Breast epithelium (tissue), 3 donors: ENCODE results near the gene CTTN.

Experiments used
- CTCF ChIP-seq, 3 donors: fragments of 450-650 bp; IDR thresholded peaks; one replicate each; pipeline ENCODE4 v1.5.1; 2016 to 2017; ENCODE audit warnings: antibody characterized with exemption in 3 of 3, mild to moderate bottlenecking in 3 of 3, moderate library complexity in 3 of 3
- POLR2A ChIP-seq: fragments of 450-650 bp; IDR thresholded peaks from one replicate; pipeline ENCODE4 v1.6.1; 2016; ENCODE audit warnings: antibody characterized with exemption, mild to moderate bottlenecking, moderate library complexity
- POLR2AphosphoS5 ChIP-seq, 3 donors: sonication (generic); formaldehyde crosslinking; IDR thresholded peaks; one replicate each; pipeline ENCODE4 v1.6.1; 2017; ENCODE audit warnings: antibody characterized with exemption in 3 of 3

GRCh38 chr11:70472240-70472639 is 73.9 kb downstream of the CTTN start:
- TF ChIP-seq CTCF (IDR thresholded peaks at IDR 0.05) (no peak), POLR2A (no peak), POLR2AphosphoS5 (IDR thresholded peaks at IDR 0.05) (no peak)
